Measurements from ENCODE around the gene MEF2A.

MEF2A gene

DNA sequence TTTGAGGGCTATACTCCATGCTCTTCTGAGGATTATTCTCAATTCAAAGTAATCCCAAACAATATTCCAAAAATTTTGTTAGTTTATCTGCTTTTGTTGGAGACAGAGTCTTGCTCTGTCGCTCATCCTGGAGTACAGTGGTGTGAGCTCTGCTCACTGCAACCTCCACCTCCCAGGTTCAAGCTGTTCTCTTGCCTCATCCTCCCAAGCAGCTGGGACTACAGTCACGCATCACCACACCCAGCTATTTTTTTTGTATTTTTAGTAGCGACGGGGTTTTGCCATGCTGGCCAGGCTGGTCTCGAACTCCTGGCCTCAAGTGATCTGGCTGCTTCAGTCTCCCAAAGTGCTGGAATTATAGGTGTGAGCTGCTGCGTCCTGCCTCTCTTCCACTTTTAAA, 39.1 kb downstream of the MEF2A start:
- no peak overlapping the region for H3K4me3 ChIP-seq (ENCODE audit: low read depth, low read length)

DNA sequence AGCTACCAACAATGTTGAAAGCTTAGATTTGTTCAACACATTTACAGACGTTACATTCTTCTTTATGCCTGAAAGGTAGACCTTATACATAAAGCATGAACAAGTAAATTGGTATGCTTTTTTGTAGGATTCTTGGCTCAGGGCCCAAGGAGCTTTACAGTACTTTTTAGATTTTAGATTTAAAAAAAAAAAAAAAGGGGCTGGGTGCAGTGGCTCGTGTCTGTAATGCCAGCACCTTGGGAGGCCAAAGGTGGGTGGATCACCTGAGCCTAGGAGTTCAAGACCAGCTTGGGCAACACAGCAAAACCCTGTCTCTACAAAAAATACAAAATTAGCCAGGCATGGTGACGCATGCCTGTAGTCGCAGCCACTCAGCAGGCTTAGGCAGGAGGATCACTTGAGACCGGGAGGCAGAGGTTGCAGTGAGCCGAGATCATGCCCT, 39.7 kb downstream of the MEF2A start:
- H3K4me3 ChIP-seq (ENCODE audit: low read depth, low read length): no peak overlapping the region

DNA sequence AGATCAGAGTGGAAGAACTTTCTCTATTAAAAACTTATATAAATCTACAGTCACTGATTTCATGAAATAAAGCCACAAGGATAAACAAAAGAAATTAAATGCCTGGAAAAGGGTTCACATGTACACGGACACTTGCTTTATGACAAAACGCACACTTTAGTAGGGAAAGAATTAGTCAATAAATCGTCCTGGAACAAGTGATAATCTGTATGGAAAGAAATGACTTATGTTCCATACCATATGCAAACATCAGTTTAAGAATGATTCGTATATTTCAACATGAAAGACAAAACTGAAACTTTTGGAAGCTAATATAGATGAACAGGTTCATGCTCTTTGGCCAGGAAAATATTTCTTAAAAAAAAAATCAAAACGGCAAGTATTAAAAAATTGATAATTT, 40.2 kb downstream of the MEF2A start:
- no peak overlapping the region for H3K4me3 ChIP-seq (ENCODE audit: low read depth, low read length)

DNA sequence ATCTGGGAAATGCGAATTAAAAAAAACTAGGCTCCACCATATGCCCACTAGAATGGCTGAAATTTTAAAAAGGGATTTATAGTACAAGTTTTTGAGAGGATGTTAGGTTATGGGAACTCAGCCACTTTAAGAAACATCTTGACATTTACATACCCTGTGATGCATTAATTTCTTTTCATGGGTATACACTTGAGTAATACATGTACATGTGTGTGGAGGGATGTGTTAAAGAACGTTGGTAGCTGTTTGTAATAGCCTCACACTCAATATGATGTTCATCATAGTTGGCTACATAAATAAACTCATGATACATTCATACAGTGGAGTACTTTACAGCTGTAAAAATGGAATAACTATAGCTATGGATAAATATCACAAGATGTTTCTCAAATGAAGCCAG, 40.9 kb downstream of the MEF2A start:
- no peak overlapping the region for H3K4me3 ChIP-seq (ENCODE audit: low read depth, low read length)

DNA sequence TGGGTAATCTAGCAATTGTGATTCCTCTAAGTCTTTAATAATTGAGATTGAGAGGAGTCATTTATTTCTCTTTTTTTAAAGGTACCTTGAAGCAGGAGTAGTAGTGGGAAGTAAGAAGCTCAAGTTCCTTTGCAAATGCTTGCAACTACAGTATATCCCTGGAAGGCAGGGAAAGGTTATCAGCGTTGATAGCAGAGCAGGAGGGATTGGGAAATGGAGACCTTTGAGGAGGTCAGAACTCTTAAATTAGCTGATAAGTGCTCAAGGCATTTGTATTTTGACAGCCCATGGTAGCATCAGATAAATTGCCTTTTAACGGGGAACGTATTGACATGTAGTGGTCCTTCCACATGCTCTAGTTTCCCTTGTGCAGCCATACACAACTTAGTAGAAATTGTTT, 47.7 kb downstream of the MEF2A start:
- H3K4me3 ChIP-seq (ENCODE audit: low read depth, low read length): no peak overlapping the region

DNA sequence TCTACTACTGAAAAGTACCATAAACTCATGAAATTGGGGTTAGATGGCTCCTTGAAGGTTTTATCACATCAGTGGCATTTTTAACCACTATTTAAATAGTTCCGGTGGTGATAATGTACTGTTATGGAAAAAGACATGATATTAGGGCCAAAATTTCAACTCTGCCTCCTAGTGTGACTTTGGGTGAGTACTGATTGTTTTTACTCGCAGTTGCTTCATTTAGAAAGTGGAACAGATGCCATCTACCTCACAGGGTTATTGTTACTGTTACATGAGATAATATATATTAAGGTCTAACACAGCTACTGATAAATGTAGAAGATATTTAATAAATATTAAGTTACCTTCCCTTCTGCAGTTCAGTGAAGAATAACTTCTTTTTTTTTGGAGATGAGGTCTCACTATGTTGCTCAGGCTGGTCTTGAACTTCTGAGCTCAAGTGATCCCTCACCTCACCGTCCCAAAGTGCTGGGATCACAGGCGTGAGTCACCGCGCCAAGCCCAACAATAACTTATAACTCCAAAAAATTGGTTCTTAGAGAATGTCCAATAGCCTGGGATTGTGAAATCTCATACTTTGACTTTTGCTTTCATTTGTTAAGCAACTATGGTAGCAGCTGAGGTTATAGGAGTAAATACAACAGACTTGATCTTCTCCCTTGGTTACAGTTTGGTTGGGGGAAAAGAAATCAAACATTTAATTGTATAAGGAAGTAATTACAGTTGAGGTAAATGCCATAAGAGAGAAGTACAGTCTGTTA, 48.3 kb downstream of the MEF2A start:
- no peak overlapping the region for H3K4me3 ChIP-seq (ENCODE audit: low read depth, low read length)

DNA sequence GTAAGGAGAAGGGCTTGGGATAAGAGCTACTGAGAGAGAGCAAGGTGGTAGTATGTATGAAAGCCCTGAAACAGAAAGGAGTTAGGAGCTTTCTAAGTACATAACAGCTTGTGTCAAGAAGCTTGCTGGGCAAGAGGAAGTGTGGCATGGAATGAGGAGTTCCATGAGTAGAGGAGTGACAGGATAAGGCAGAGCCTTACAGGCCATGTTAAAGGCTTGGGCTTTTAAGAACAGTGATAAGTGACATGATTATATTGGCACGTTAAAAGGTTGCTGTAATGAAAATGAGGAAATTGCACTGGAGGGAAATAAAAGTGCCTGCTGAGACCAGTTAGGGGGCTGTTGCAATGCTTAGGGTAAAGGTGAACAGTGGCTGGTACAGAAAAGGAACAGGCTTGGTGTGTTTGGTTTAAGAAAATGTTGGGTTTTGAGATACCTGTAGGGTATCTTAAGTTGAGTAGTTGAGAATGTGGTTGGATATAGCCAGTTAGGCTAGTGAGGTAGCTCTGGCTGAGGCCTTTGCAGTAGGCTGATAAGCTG, 49.0 kb downstream of the MEF2A start:
- H3K4me3 ChIP-seq (ENCODE audit: low read depth, low read length): no peak overlapping the region

DNA sequence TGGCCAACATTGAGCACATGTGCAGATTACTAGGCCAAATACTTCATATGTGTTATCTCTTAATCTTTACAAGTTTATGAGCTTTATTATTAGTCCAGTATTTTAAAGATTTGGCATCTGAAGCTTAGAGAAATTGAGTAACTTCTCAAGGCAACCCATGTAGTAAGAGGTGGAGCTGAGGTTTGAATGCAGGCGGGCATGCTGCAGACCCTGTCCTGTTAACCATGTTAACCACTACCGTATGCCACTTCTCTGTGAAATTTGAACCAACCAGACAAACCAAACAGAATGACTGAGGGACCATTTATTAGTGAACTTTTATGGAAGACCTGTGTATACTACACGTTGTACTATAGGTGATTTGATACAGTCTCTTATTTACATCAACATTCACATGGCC, 49.7 kb downstream of the MEF2A start:
- H3K4me3 ChIP-seq (ENCODE audit: low read depth, low read length): no peak overlapping the region

DNA sequence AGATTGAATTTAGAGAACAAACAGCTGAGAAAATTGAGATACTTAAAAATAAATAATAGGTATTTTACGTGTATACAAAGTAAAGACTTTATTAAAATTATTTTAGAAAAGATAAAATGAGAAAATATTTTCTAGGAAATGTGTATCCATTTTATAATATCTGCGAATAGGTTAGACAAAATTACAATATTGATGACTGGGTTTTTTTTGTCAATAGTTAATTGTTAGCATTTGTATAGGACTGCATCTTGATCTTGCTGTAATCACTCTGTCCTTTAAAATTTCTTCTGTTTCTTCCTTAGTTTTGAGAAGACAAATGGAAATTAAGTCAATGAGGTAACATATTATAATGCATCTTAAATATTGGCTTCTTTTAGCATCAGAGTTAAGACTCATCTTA, 50.3 kb downstream of the MEF2A start:
- H3K4me3 ChIP-seq (ENCODE audit: low read depth, low read length): no peak overlapping the region

DNA sequence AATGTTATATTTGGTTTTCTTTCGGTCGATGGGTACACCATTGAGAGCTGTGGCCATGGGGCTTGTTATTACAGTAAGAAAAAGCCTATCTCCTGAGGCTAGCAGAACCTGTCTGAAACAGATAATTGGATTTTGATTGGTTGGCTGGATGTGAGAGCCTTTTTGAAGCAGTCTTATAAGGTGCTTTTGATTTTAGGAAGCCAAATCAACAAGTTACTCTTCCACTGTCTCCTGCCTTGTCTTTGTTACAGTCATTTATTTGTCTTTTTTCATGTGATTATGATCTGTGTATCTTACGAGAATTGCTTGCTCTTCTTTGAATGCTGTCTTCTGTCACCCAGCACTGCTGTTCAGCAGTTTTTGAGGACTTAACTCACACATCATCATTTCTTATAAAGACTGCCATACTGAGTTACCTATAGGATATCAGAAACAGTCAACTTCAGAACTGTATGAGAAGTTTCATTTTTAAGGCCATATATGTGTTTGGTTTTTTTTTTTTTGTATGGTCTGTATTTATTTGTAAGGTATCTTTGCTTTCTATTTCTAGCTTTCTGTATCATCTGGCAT, 51.1 kb downstream of the MEF2A start:
- no peak overlapping the region for H3K4me3 ChIP-seq (ENCODE audit: low read depth, low read length)

DNA sequence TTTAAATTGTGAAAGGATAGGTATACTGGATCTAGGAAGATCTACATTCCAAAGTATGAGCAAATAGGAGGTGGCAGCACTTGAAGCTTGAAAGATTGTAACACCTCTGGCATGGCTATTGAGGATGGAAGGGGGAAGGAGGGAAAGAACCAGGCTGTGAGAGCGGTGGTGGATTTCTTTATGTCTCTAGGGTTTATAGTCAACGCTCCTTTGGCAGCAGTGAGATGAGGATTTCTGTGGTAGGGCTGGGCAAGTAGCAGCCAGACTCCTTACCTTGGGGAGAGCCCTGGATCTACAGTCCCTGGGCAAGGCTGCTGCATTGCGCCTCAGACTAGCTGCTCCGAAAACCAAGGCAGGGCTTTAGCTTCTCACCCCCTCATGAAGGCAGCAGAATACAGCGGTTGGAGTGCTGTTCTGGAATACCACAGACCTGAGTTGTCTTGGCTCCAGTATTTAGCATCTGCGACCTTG, 53.2 kb downstream of the MEF2A start:
- no peak overlapping the region for H3K4me3 ChIP-seq (ENCODE audit: low read depth, low read length)

DNA sequence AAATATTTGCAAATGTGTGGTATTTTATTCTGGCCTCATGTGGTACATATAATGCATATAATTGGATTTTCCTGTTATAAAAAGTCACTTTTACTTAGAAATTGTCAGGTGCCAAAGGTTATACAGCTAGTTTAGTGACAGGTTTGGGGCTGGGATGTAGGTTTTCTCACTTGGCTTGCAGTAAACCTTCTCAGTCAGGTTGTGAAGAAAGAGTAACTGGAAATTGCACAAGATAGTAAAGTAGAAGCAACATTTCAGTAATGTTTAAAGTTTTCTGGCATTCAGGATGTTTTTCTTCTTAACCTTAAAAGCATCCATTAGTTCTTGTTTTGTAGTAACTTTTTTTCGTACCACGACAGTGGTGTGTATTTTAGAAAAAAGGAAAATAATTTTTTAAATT, 53.9 kb downstream of the MEF2A start:
- H3K4me3 ChIP-seq (ENCODE audit: low read depth, low read length): no peak overlapping the region

DNA sequence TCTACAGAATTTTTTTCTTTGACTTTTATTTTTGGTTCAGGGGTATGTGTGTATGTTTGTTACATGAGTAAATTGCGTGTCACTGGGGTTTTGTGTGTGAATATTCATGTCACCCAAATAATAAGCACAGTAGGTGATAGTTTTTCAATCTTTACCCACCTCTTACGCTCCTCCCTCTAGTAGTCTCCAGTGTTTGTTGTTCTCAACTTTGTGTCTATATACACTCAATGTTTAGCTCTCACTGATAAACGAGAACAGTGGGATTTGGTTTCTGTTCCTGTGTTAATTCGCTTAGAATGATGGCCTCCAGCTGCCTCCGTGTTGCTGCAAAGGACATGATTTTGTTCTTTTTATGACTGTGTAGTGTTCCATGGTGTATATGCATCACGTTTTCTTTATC, 54.4 kb downstream of the MEF2A start:
- H3K4me3 ChIP-seq (ENCODE audit: low read depth, low read length): no peak overlapping the region

DNA sequence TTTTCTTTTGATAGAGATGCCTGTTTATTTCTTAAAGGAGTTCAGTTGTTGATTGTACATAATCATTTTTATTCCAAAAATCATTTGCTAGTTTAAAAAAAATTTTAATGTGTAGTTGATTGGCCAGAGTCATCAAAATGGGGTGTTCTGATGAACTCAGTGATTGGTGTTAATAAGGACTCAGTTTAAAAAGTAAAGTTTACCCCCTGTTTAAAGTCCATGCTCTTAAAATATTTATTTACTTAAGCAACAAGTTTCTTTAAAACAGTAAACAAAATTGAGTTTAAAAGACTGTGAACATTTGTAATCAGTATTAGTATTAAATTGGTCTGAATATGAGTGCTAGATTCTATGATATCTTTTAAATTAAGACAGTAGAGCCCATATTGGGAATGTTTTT, 56.0 kb downstream of the MEF2A start:
- H3K4me3 ChIP-seq (ENCODE audit: low read depth, low read length): no peak overlapping the region

DNA sequence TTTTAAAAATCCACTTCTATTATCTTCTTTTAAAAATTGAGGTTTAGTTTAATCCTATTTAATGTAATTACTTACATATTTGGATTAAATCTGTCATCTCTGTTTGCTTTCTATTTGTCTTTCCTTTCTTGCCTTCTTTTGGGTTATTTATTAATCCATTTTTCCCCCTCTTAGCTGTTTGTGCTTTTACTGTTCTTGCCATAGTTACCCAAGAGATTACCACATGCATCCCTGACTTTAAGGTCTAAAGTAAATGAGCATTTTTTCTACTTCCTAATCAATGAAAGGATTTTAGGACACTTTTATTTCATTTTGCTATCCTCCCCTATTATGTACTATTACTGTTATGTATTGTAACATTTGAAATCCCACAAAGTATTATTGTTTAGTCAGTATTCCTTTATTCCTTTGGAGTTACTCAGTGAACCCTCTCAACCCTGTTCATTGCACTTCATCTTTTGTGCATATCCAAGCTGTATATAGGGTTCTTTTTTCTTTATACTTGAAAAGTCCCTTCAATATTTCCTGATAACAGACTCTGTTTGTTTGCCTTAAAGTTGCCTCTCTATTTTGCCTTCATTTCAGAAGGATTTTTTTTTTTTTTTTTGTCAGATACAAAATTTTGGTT, 62.7 kb downstream of the MEF2A start:
- no peak overlapping the region for H3K4me3 ChIP-seq (ENCODE audit: low read depth, low read length)

DNA sequence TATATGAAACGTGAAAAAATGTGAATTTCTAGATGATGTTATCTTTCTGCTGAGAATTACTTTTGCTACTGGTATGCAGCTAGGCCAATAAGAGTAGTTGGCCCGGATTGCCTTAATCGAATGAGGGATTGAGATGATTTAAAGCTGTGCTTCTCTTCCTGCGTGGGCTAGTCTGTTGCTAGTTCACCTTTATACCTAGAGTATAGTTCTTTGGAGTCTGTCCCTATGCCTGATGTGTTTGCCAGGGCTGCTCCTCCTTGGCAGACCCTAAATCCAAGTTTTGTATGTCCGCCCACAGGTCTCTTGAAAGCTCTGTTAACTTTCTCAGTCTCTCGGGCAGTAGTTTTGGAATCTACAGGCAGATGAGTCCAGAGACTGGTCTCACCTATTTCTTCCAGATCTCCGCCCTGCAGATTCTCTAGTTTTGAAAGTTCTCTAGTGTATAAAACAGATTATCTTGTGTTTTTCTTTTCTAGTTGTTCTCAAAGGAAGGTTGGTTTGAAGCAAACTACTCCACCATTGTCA, 64.9 kb downstream of the MEF2A start:
- H3K4me3 ChIP-seq (ENCODE audit: low read depth, low read length): no peak overlapping the region

DNA sequence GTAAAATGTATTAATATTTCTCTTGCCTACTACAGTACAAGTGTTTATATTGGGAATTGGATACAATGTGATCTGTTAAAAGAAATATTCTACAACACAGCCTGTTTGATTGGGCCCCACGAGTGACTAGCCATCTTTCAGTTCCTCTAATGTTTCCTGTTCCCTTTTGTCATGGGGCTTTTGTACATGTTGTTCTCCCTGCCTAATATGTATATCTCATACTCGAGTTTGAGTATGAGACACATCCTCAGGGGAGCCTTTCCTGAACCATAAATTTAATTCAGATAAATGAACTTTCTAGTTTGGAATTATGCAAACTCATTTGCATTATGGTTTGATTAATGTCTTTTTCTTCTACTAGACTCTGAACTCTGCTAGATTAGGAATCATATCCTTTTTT, 65.5 kb downstream of the MEF2A start:
- H3K4me3 ChIP-seq (ENCODE audit: low read depth, low read length): no peak overlapping the region

DNA sequence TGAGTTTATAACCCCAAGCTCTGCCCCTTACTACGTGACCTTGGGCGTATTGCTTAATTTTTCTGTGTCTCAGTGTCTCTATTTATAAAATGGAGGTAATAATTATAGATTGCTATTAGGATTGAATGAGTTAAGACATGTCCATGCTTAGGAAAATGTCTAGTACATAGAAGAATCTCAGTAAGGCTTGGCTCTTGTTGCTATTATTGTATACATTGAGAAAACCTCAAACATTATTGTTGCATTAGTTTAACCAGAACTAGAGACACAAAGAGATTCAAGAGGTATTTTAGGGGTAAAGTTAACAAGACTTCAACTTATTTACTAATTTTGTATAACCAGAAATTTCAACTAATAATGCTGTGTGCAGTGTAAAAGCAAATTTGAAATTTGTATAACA, 66.7 kb downstream of the MEF2A start:
- no peak overlapping the region for H3K4me3 ChIP-seq (ENCODE audit: low read depth, low read length)

DNA sequence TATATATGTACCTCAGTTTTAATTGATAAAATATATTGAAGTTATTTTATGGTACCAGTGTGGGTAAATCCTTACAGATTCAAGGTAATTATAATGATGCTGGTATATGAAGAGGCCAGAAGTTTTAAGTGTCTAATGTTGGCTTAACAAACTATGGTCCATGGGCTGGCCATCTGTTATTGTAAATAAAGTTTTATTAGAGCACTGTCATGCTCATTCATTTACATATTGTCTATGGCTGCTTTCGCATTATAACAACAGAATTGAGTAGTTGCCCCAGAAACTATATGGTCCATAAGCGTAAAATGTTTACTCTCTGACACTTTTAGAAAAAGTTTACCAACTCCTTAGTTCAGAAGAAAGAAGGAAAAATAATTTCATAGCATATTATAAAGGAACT, 67.9 kb downstream of the MEF2A start:
- H3K4me3 ChIP-seq (ENCODE audit: low read depth, low read length): no peak overlapping the region

DNA sequence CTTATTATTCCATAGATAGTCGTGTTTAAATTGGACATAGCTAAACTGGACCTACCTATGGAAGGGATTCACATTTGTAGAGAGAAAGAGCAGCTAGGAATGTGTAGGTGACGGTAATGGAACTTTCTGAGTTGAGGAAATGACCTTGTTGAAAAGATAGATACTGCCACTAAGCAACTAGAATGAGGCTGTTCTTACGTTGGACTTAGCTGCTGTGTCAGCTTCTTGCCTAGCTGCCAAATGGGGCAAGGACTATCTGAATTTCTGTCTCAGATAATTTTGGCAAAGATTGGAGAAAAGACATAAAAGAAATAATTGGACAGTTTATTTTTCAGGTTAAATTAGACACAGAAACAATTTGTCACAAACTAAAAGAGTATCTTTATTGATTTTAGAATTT, 68.8 kb downstream of the MEF2A start:
- no peak overlapping the region for H3K4me3 ChIP-seq (ENCODE audit: low read depth, low read length)

DNA sequence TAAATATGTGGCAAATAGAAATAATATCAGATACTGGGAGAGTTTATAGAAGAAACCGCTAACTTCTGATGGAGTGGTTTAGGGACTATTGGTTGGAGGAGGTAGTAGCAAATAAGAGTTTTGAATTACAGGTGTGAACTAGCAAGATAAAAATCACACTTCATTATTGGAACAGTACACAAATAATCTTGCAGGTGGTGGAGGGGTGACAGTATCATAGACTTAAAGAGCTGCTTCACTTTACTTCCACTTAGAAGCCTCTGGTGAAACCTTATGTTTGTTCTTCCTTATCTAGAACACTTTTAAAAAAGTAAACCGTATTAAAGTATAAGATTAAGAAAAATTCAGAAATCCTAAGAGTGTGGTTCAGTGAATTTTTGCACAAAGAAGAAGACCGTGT, 69.4 kb downstream of the MEF2A start:
- H3K4me3 ChIP-seq (ENCODE audit: low read depth, low read length): no peak overlapping the region

DNA sequence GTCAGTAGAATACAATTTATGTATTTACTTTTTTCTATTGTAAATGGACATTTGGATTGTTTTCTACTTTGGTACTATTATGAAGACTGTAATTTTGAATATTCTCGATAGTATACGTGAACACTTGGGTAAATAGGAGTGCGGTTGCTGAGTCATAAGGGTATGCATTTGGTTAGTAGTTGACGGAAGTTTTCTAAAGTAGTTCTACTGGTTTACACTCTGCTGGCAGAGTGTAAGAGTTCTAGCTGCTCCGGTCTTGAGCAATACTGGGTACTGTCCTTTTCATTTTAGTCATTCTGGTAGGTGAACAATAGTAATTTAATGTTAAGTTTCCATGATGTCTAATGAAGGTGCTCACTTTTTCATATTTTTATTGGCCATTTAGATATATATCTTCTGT, 70.0 kb downstream of the MEF2A start:
- no peak overlapping the region for H3K4me3 ChIP-seq (ENCODE audit: low read depth, low read length)
